ENCODE measurements around the gene INPPL1. TPM values are rescaled to one million over a fixed set of nuclear protein-coding genes. Genes with fewer than 3 reads are reported as not detected.

INPPL1 gene
- total and polyA plus RNA-seq, 2 of the 13 experiments (the other 11 are each of a cell fraction or from before 2014, with no cell fraction given) = 29.1 to 66.9 TPM

GRCh38 chr11:72257570-72257969 is 33.0 kb downstream of the INPPL1 start:
- H2AFZ ChIP-seq (ENCODE audit: low read length) = no peak overlapping the region
- in situ Hi-C loops (cut with HindIII; ENCODE audit: extremely low pct_ligation_motif_present, low pct_unique_long_range_greater_than_20kb) = no loop called here
- POLR2A ChIA-PET = no interaction called here
- H3K4me2 ChIP-seq (ENCODE audit: low read depth, low read length) = no peak overlapping the region
- H3K36me3 ChIP-seq (replicated peaks in 1 of 2; ENCODE audit: control insufficient read depth in 1 of 2, insufficient read depth in 2 of 2, low read length in 2 of 2) = no peaks in the 10 kb centered on the region
- no peak overlapping the region for H3K9ac ChIP-seq (ENCODE audit: insufficient read depth, low read depth, low read length)
- H4K20me1 ChIP-seq (ENCODE audit: insufficient read depth, low read length) = no peaks in the 10 kb centered on the region
- peaks cover 8% of the 10 kb centered on the region; the same call in 1 of the 2 replicates for H3K4me1 ChIP-seq (ENCODE audit: insufficient read depth, low read length)
- TF ChIP-seq CBX1 (IDR thresholded peaks at IDR 0.05; ENCODE audit: low read depth) (no peak), SRSF9 (IDR thresholded peaks at IDR 0.05; ENCODE audit: borderline replicate concordance, insufficient read depth, low read depth, low read length, poor library complexity, severe bottlenecking) (no peak), HNRNPL (IDR thresholded peaks at IDR 0.05; ENCODE audit: low read depth, low read length) (no peak), NBN (conservative IDR thresholded peaks at IDR 0.05) (no peak), ZNF782 (CRISPR knock-in tag; IDR thresholded peaks at IDR 0.05; ENCODE audit: borderline replicate concordance) (no peak), ZNF75D (CRISPR knock-in tag; IDR thresholded peaks at IDR 0.05; ENCODE audit: borderline replicate concordance) (no peak), ESRRA (CRISPR knock-in tag; IDR thresholded peaks at IDR 0.05; ENCODE audit: low read depth) (no peak), REL (CRISPR knock-in tag; conservative IDR thresholded peaks at IDR 0.05) (no peak), ZNF781 (CRISPR knock-in tag; IDR thresholded peaks at IDR 0.05; ENCODE audit: borderline replicate concordance, not compliant biosample characterization) (no peak)
- TF ChIP-seq, protein P1, sequence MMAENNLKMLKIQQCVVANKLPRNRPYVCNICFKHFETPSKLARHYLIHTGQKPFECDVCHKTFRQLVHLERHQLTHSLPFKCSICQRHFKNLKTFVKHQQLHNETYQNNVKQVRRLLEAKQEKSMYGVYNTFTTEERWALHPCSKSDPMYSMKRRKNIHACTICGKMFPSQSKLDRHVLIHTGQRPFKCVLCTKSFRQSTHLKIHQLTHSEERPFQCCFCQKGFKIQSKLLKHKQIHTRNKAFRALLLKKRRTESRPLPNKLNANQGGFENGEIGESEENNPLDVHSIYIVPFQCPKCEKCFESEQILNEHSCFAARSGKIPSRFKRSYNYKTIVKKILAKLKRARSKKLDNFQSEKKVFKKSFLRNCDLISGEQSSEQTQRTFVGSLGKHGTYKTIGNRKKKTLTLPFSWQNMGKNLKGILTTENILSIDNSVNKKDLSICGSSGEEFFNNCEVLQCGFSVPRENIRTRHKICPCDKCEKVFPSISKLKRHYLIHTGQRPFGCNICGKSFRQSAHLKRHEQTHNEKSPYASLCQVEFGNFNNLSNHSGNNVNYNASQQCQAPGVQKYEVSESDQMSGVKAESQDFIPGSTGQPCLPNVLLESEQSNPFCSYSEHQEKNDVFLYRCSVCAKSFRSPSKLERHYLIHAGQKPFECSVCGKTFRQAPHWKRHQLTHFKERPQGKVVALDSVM (CRISPR knock-in tag; IDR thresholded peaks at IDR 0.05) = no peak
- TF ChIP-seq, protein P2, sequence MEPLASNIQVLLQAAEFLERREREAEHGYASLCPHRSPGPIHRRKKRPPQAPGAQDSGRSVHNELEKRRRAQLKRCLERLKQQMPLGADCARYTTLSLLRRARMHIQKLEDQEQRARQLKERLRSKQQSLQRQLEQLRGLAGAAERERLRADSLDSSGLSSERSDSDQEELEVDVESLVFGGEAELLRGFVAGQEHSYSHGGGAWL (CRISPR knock-in tag; IDR thresholded peaks at IDR 0.05) = no peak
- TF ChIP-seq, protein P3, sequence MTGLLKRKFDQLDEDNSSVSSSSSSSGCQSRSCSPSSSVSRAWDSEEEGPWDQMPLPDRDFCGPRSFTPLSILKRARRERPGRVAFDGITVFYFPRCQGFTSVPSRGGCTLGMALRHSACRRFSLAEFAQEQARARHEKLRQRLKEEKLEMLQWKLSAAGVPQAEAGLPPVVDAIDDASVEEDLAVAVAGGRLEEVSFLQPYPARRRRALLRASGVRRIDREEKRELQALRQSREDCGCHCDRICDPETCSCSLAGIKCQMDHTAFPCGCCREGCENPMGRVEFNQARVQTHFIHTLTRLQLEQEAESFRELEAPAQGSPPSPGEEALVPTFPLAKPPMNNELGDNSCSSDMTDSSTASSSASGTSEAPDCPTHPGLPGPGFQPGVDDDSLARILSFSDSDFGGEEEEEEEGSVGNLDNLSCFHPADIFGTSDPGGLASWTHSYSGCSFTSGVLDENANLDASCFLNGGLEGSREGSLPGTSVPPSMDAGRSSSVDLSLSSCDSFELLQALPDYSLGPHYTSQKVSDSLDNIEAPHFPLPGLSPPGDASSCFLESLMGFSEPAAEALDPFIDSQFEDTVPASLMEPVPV (CRISPR knock-in tag; IDR thresholded peaks at IDR 0.05) = no peak
- H3K27ac ChIP-seq (ENCODE audit: extremely low read length, insufficient read depth, low read length) = no peak overlapping the region
- CTCF ChIA-PET (ENCODE audit: low intra/inter-chr PET ratio, low total read pairs) = no interaction called here
- BruUV-seq (replicated peaks) = no TSS peak
- DNase-seq (ENCODE audit: low spot score) (no peak), FAIRE-seq (no peak), ATAC-seq (no peak)
- no peaks in the 10 kb centered on the region for H3K9me3 ChIP-seq (ENCODE audit: low read length)
- whole genome bisulfite sequencing (ENCODE audit: low lambda C conversion rate) = 62% methylated on average over 2 of the region's 2 CpGs
- intact Hi-C loops (cut with micrococcal nuclease; ENCODE audit: unreplicated experiment) = no loop called here
- peaks cover 0 to 9% of the 10 kb centered on the region in 2 experiments; a peak in 1 of 5 replicates for H3K27me3 ChIP-seq (ENCODE audit: control insufficient read depth in 1 of 2, insufficient read depth in 2 of 2, low read length in 2 of 2)
- H3K4me3 ChIP-seq (replicated peaks in 1 of 3; ENCODE audit: insufficient read depth in 1 of 3, low read depth in 2 of 3, low read length in 3 of 3) = no peak overlapping the region
- no peaks in the 10 kb centered on the region for H3K79me2 ChIP-seq (ENCODE audit: insufficient read depth, low read length)
